ENCODE results near the gene SYCN. TPM values are rescaled to one million over a fixed set of nuclear protein-coding genes. Genes with fewer than 3 reads are reported as not detected.

Gene SYCN
- total RNA-seq, 1 donor from 2014 or later = not detected

GRCh38 chr19:39166571-39167391, 37.3 kb downstream of the SYCN start:
- DNase-seq (peak; percentile 95), ATAC-seq (peak; percentile 79)
- Histone ChIP-seq H3K4me3 (peak overlapping the region; percentile 39), H3K27ac (peak overlapping the region; percentile 86), H3K9me3 (no peaks in the 10 kb centered on the region), H3K36me3 (peaks cover 19% of the 10 kb centered on the region), H3K27me3 (no peaks in the 10 kb centered on the region), H3K4me1 (peaks cover 17% of the 10 kb centered on the region)
- TF ChIP-seq CTCF (IDR thresholded peaks at IDR 0.05) = no peak
- intact Hi-C loops (cut with DNase I) = no loop called here

GRCh38 chr19:39165857-39166256, 38.2 kb downstream of the SYCN start:
- H3K4me1 ChIP-seq = peaks cover 23% of the 10 kb centered on the region
- intact Hi-C loops (cut with DNase I) = no loop called here
- H3K27me3 ChIP-seq = no peaks in the 10 kb centered on the region
- H3K9me3 ChIP-seq = no peaks in the 10 kb centered on the region
- peak overlapping the region; percentile 86 for H3K27ac ChIP-seq
- no peak overlapping the region for H3K4me3 ChIP-seq
- no peak for DNase-seq
- peaks cover 10% of the 10 kb centered on the region for H3K36me3 ChIP-seq
- ATAC-seq = no peak
- TF ChIP-seq CTCF (IDR thresholded peaks at IDR 0.05) = no peak

- no peak for TF ChIP-seq CTCF (IDR thresholded peaks at IDR 0.05)
- Histone ChIP-seq H3K9me3 (no peaks in the 10 kb centered on the region), H3K27me3 (no peaks in the 10 kb centered on the region), H3K4me3 (no peak overlapping the region), H3K4me1 (peaks cover 35% of the 10 kb centered on the region), H3K27ac (no peak overlapping the region), H3K36me3 (no peaks in the 10 kb centered on the region)
- ATAC-seq (no peak), DNase-seq (no peak)
- intact Hi-C loops (cut with DNase I) = no loop called here
Measured at GRCh38 chr19:39164289-39164688, 39.8 kb downstream of the SYCN start.

- no peak overlapping the region for H3K4me3 ChIP-seq
- peaks cover 35% of the 10 kb centered on the region for H3K4me1 ChIP-seq
- H3K27me3 ChIP-seq = no peaks in the 10 kb centered on the region
- no peak for TF ChIP-seq CTCF (IDR thresholded peaks at IDR 0.05)
- H3K9me3 ChIP-seq = no peaks in the 10 kb centered on the region
- no peak for ATAC-seq
- DNase-seq = no peak
- no peak overlapping the region for H3K27ac ChIP-seq
- no peaks in the 10 kb centered on the region for H3K36me3 ChIP-seq
- intact Hi-C loops (cut with DNase I) = no loop called here
Measured at GRCh38 chr19:39163621-39164020, 40.4 kb downstream of the SYCN start.

- no peak overlapping the region for H3K27ac ChIP-seq
- no peak for DNase-seq
Measured at GRCh38 chr19:39162441-39163043, 41.5 kb downstream of the SYCN start.

More at GRCh38 chr19:39162441-39163043, 41.5 kb downstream of the SYCN start:
- intact Hi-C loops (cut with DNase I) = no loop called here
- peaks cover 33% of the 10 kb centered on the region for H3K4me1 ChIP-seq
- no peaks in the 10 kb centered on the region for H3K36me3 ChIP-seq
- no peaks in the 10 kb centered on the region for H3K9me3 ChIP-seq
- ATAC-seq = no peak
- no peak overlapping the region for H3K4me3 ChIP-seq
- no peaks in the 10 kb centered on the region for H3K27me3 ChIP-seq
- no peak for TF ChIP-seq CTCF (IDR thresholded peaks at IDR 0.05)

Measured in upper lobe of right lung (tissue), 1 donor.